WI38 (cell line): ENCODE measurements around the gene UGT1A5.
"Not testable (repeated sequence)": the region's sequence is repeated elsewhere in the genome, so short reads cannot be mapped to it uniquely, and the experiment has no call there.

Experiments used
- H3K4me3 ChIP-seq: 2 replicates; pipeline ENCODE4 v1.5.1; 2011; ENCODE audit warnings: low read depth, mild to moderate bottlenecking, control low read depth, low read length
- TF ChIP-seq, protein P1 (sequence below): IDR thresholded peaks from 2 replicates; pipeline ENCODE4 v1.5.1; 2012; ENCODE audit warnings: low read depth, mild to moderate bottlenecking, control low read depth, low read length

The UGT1A5 gene

DNA sequence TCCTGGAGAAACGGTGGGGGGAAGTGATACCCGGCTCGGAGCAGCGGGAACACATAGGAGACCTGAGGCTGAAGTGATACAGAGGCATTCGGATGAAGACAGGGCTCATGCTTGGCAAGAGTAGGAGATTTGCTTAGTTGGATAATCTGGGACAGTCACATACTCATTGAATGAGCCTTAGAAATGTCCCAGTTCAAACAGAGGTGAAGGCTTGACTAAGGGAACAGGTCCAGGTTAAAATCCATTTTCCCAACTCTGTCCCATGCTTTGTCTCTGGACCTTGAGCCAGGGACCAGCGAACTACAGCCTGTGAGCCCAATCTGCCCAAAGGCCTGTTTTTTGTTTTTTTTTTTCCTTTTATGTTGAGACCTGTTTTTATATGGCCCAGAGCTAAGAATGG lies 18.7 kb upstream of the UGT1A5 start:
- no peak overlapping the region for H3K4me3 ChIP-seq

DNA sequence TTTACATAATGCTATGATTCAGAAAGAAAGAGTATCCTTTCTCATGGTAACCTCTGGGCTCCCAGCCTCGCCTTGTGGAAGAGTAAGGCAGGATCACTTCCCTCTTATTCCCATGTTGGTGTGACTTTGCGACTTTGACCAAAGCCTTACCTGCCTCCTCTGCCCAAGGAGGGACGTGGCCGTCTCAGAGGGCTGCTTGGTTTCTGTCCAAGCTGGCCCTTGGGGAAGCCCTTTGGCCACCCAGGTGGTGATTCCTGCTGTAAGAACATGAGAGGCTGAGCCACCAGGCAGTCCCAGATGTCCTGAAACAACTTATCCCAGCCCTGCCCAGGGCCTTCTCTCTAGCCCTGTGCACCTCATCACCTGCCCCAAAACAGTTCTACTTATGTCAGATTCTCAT lies 14.0 kb upstream of the UGT1A5 start:
- no peak overlapping the region for H3K4me3 ChIP-seq
- TF ChIP-seq, protein P1, sequence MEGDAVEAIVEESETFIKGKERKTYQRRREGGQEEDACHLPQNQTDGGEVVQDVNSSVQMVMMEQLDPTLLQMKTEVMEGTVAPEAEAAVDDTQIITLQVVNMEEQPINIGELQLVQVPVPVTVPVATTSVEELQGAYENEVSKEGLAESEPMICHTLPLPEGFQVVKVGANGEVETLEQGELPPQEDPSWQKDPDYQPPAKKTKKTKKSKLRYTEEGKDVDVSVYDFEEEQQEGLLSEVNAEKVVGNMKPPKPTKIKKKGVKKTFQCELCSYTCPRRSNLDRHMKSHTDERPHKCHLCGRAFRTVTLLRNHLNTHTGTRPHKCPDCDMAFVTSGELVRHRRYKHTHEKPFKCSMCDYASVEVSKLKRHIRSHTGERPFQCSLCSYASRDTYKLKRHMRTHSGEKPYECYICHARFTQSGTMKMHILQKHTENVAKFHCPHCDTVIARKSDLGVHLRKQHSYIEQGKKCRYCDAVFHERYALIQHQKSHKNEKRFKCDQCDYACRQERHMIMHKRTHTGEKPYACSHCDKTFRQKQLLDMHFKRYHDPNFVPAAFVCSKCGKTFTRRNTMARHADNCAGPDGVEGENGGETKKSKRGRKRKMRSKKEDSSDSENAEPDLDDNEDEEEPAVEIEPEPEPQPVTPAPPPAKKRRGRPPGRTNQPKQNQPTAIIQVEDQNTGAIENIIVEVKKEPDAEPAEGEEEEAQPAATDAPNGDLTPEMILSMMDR, result no peak

More for the DNA sequence above, 18.7 kb upstream of the UGT1A5 start:
- TF ChIP-seq, protein P1, result no peak

DNA sequence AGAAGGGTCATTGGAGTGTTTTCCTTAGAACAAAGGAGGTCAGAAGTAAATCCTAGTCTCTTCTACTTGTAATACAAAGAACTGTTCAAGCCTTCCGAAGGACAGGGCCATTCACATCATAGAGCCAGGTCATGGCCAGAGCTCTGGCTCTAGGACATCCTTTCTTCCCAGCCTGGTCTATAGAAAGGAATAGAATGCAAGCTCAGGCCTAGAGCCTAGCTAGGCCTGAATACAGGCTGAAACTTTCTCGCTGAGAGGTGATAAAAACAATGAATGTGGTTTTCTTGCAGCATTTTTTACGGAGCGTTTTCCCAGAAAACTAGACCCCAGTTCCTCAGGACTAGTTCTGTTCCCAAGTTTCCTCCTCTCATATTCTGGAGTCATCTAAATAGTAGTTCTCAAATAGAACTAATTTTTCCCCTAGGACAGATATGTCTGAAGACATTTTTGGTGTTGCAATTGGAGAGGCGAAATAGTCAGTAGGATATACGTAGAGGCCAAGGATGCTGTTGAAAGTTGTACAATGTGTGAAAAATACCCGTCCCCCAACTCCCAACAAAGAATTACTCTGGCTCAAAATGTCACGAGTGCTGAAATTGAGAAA lies 13.2 kb upstream of the UGT1A5 start:
- no peak overlapping the region for H3K4me3 ChIP-seq
- TF ChIP-seq, protein P1, result no peak

DNA sequence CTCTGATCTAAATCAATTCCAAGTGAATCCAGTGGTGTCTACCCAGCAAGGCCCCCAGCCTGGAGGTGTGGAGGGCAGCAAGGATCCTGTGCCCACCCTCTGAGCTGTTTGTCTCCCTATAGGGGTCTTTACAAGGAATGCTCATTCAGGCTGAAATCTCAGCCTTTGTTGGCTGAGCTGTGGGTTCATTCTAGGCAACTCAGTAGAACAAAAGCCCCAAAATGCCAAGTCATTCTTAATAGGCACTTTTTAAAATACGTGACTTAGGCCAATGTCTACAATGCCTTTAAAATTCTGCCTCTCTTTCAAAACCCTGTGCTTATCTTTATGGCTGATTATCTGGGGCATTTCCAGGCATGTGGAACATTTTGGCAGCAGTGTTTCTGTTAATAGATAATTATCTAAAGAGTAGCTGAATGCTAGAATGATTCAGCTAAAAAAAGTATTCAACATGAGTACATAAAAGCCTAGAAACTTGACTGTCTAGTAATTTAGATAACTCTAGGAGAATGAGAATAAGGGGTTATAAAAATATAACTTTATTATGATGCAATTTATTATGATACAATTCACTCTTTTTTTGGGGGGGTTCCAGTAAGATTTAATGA lies 12.6 kb upstream of the UGT1A5 start:
- no peak overlapping the region for H3K4me3 ChIP-seq
- TF ChIP-seq, protein P1, result no peak

DNA sequence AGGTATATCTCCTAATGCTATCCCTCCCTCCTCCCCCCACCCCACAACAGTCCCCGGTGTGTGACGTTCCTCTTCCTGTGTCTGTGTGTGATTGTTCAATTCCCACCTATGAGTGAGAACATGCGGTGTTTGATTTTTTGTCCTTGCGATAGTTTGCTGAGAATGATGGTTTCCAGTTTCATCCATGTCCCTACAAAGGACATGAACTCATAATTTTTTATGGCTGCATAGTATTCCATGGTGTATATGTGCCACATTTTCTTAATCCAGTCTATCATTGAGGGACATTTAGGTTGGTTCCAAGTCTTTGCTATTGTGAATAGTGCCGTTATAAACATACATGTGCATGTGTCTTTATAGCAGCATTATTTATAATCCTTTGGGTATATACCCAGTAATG lies 11.9 kb upstream of the UGT1A5 start:
- not testable (repeated sequence) for H3K4me3 ChIP-seq

DNA sequence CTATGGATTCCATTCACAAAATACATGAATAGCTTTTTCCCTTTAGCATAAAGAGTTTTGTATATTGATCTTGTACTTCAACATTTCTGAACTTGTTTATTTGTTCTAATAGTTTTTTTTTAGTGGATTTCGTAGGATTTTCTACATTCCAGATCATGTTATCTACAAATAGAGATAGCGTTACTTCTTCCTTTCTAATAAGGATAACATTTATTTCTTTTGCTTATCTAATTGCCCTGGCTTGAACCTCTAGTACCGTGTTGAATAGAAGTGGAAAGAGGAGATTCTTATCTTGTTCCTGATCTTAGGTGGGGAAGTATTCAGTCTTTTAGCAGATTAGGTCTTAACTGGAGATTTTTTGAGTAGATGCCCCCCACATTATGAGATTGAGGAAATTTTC lies 10.5 kb upstream of the UGT1A5 start:
- TF ChIP-seq, protein P1, result no peak

DNA sequence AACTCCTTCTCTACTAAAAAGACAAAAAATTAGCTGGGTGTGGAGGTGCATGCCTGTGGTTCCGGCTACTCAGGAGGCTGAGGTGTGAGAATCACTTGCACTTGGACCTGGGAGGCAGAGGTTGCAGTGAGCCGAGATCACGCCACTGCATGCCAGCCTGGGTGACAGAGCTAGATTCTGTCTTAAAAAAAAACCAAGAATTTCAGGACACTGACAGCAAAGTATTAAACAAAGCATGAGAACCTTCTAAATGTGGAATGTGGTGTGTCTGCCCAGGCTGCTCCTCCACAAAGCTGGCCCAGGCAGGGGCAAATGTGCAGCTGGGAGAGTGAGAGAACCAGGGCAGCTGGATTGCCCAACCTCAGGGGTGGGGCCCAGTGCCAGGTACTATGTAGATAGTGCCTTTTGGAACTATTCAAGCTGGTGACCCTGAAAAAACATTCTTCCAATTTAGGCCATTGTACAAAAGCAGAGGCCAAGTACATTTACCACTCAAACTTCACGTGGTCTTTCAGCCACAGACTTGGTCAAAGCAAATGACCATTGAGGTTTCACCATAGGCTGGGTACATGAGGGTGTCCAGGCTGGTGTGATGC lies 6.7 kb upstream of the UGT1A5 start:
- H3K4me3 ChIP-seq, result no peak overlapping the region
- TF ChIP-seq, protein P1, result no peak

More for the DNA sequence above, 10.5 kb upstream of the UGT1A5 start:
- no peak overlapping the region for H3K4me3 ChIP-seq
